CD14-positive monocyte (primary cell): ENCODE data around the gene WHRN. TPM values are rescaled to one million over a fixed set of nuclear protein-coding genes. Genes with fewer than 3 reads are reported as not detected.

Experiments used
- DNase-seq, 3 donors: peaks; one replicate each; pipeline ENCODE4 v3.0.0-alpha.2; 2011 to 2022
- H2AFZ ChIP-seq: 2 replicates; pipeline ENCODE4 v1.6.0; 2012; ENCODE audit warnings: mild to moderate bottlenecking, low read depth, low read length, inconsistent platforms; ENCODE audit not compliant: insufficient read depth, poor library complexity, severe bottlenecking
- H3K27ac ChIP-seq, 2 donors: 1 replicate in 1 of 2; 2 replicates in 1 of 2; pipeline ENCODE4 v1.5.1; 2012 to 2013; ENCODE audit warnings: low read length in 2 of 2, control low read depth in 1 of 2, inconsistent platforms in 1 of 2, low read depth in 1 of 2, mild to moderate bottlenecking in 1 of 2
- H3K27me3 ChIP-seq, 2 donors: one replicate each; pipeline versions ENCODE4 v1.6.0 to v1.6.1; 2011 to 2013; ENCODE audit warnings: low read length in 2 of 2; ENCODE audit not compliant: control insufficient read depth in 2 of 2, insufficient read depth in 2 of 2
- H3K36me3 ChIP-seq, 2 donors: replicated peaks in 1 of 2; 1 replicate in 1 of 2; 2 replicates in 1 of 2; pipeline versions ENCODE4 v1.5.1 to v1.6.1; 2012 to 2013; ENCODE audit warnings: low read length in 2 of 2, control low read depth in 1 of 2, inconsistent platforms in 1 of 2, mild to moderate bottlenecking in 1 of 2; ENCODE audit not compliant: insufficient read depth in 2 of 2, control insufficient read depth in 1 of 2
- H3K4me1 ChIP-seq, 2 donors: 1 replicate in 1 of 2; 2 replicates in 1 of 2; pipeline versions ENCODE4 v1.5.1 to v1.6.1; 2012 to 2013; ENCODE audit warnings: low read length in 2 of 2, control low read depth in 1 of 2, inconsistent platforms in 1 of 2, mild to moderate bottlenecking in 1 of 2, moderate library complexity in 1 of 2; ENCODE audit not compliant: insufficient read depth in 2 of 2, control insufficient read depth in 1 of 2
- H3K4me2 ChIP-seq: replicated peaks from 2 replicates; pipeline ENCODE3; 2012; ENCODE audit warnings: low read length, moderate library complexity, mild to moderate bottlenecking; ENCODE audit not compliant: poor library complexity, severe bottlenecking; ENCODE audit errors: extremely low read depth
- H3K4me3 ChIP-seq, 3 experiments: fragments of 200-600 bp in 1 of 3; sonication (generic) in 1 of 3; replicated peaks in 1 of 3; 1 replicate in 2 of 3; 2 replicates in 1 of 3; pipeline ENCODE4 v1.5.1; 2011 to 2013; ENCODE audit warnings: low read length in 3 of 3, mild to moderate bottlenecking in 3 of 3, control low read depth in 2 of 3, low read depth in 2 of 3, inconsistent platforms in 1 of 3, moderate library complexity in 1 of 3
- H3K79me2 ChIP-seq: 2 replicates; pipeline ENCODE4 v1.6.0; 2012; ENCODE audit warnings: mild to moderate bottlenecking, control low read depth, inconsistent platforms, low read length, moderate library complexity; ENCODE audit not compliant: insufficient read depth
- H3K9ac ChIP-seq: 2 replicates; pipeline ENCODE4 v1.6.0; 2017; ENCODE audit warnings: low read length, mild to moderate bottlenecking; ENCODE audit not compliant: insufficient read depth, poor library complexity, severe bottlenecking
- H3K9me3 ChIP-seq, 2 donors: replicated peaks in 1 of 2; 1 replicate in 1 of 2; 2 replicates in 1 of 2; pipeline versions ENCODE4 v1.5.1 to v1.6.1; 2012 to 2013; ENCODE audit warnings: low read length in 2 of 2, control low read depth in 1 of 2; ENCODE audit not compliant: control insufficient read depth in 1 of 2, insufficient read depth in 1 of 2
- H4K20me1 ChIP-seq: 2 replicates; pipeline ENCODE4 v1.6.0; 2012; ENCODE audit warnings: mild to moderate bottlenecking, low read length, control low read depth, moderate library complexity; ENCODE audit not compliant: insufficient read depth
- H3K27ac Mint-ChIP-seq, 7 donors: one replicate each; pipeline ENCODE4 v1.8.0; 2020; ENCODE audit warnings: mild to moderate bottlenecking in 7 of 7, mixed read lengths in 7 of 7, moderate library complexity in 6 of 7, inconsistent platforms in 2 of 7
- H3K27me3 Mint-ChIP-seq, 3 donors: one replicate each; pipeline ENCODE4 v1.8.0; 2021 to 2022; ENCODE audit warnings: low read depth in 3 of 3, mild to moderate bottlenecking in 3 of 3, mixed read lengths in 3 of 3, moderate library complexity in 3 of 3, inconsistent platforms in 1 of 3
- H3K36me3 Mint-ChIP-seq, 2 donors: one replicate each; pipeline ENCODE4 v1.8.0; 2020; ENCODE audit warnings: mixed read lengths in 2 of 2, inconsistent platforms in 1 of 2, mild to moderate bottlenecking in 1 of 2
- H3K4me1 Mint-ChIP-seq: one replicate; pipeline ENCODE4 v1.8.0; 2020; ENCODE audit warnings: mild to moderate bottlenecking, mixed read lengths
- H3K4me3 Mint-ChIP-seq, 2 donors: one replicate each; pipeline ENCODE4 v1.8.0; 2020; ENCODE audit warnings: mild to moderate bottlenecking in 2 of 2, mixed read lengths in 2 of 2, moderate library complexity in 1 of 2
- H3K9me3 Mint-ChIP-seq, 7 donors: one replicate each; pipeline ENCODE4 v1.8.0; 2020 to 2022; ENCODE audit warnings: mixed read lengths in 7 of 7, mild to moderate bottlenecking in 6 of 7, moderate library complexity in 6 of 7, inconsistent platforms in 2 of 7
- CTCF ChIP-seq: fragments of 200-600 bp; IDR thresholded peaks from one replicate; pipeline ENCODE4 v1.8.0; 2022; ENCODE audit warnings: antibody characterized with exemption, mild to moderate bottlenecking
- whole genome bisulfite sequencing: methylation state at CpG from one replicate; pipeline ENCODE4 v1.1.5; 2013; ENCODE audit warnings: missing lambda C conversion rate; ENCODE audit not compliant: insufficient coverage; 5-methylcytosine and 5-hydroxymethylcytosine counted together
- intact Hi-C, 2 donors: fragments of 100-400 bp; cut with micrococcal nuclease; formaldehyde crosslinking; loops; one replicate each; pipeline versions ENCODE4 v1.15.0 to v1.15.1; 2023
- polyA plus RNA-seq, 3 donors: library from polyadenylated mRNA; depleted of rRNA in 1 of 3; unstranded in 2 of 3; stranded (reverse) in 1 of 3; fragments of 300-500 nt in 2 of 3; fragments of >200 nt in 1 of 3; fragmentation: Illumina TruSeq in 2 of 3; gene quantifications; 1 replicate in 2 of 3; 2 replicates in 1 of 3; pipeline ENCODE4 v1.2.3, GENCODE V29; 2012 to 2021

WHRN gene
- polyA plus RNA-seq, 3 donors, result 0.13 to 0.59 (median 0.30) TPM

- H3K27me3 Mint-ChIP-seq, result peaks cover 0 to 5% (median 0%) of the 10 kb centered on the region in 3 donors
- peak overlapping the region; percentile 37 to 45 for H3K4me3 Mint-ChIP-seq
- WGBS, result 40% methylated on average over 5 of the region's 5 CpGs
- peak overlapping the region; percentile 30 to 86 (median 68) for H3K27ac Mint-ChIP-seq
- Histone ChIP-seq H3K4me3 (peak overlapping the region in 1 of 3 experiments; percentile 47), H4K20me1 (peaks cover 66% of the 10 kb centered on the region), H2AFZ (no peak overlapping the region), H3K4me2 (peak overlapping the region; percentile 51), H3K79me2 (peaks cover 73% of the 10 kb centered on the region), H3K27me3 (no peaks in the 10 kb centered on the region), H3K4me1 (peaks cover 49 to 67% of the 10 kb centered on the region in 2 donors), H3K27ac (peak overlapping the region in 1 of 2 donors; percentile 75), H3K9me3 (no peaks in the 10 kb centered on the region), H3K9ac (peak overlapping the region; percentile 29), H3K36me3 (peaks cover 6 to 34% of the 10 kb centered on the region in 2 donors)
- peaks cover 63% of the 10 kb centered on the region for H3K4me1 Mint-ChIP-seq
- H3K9me3 Mint-ChIP-seq, result peaks cover 0 to 3% (median 0%) of the 10 kb centered on the region in 7 donors
- no peak for DNase-seq
- intact Hi-C loops, result loop anchor here (5.0 to 10.0 kb wide), 2 partner anchors 33 to 50 kb away; no protein-coding TSS in a partner anchor
- TF ChIP-seq CTCF, result no peak
- H3K36me3 Mint-ChIP-seq, result peaks cover 30 to 54% of the 10 kb centered on the region in 2 donors
These were observed 110.0 kb downstream of the WHRN start for GRCh38 chr9:114395334-114395617.

- H3K4me3 Mint-ChIP-seq, result peak overlapping the region; percentile 37 to 50
- Histone ChIP-seq H2AFZ (no peak overlapping the region), H3K9ac (peak overlapping the region; percentile 29), H3K4me3 (peak overlapping the region in 1 of 3 experiments; percentile 47), H3K9me3 (no peaks in the 10 kb centered on the region), H4K20me1 (peaks cover 72% of the 10 kb centered on the region), H3K36me3 (peaks cover 6 to 34% of the 10 kb centered on the region in 2 donors), H3K4me2 (peak overlapping the region; percentile 51), H3K27ac (peak overlapping the region; percentile 14 to 75), H3K27me3 (no peaks in the 10 kb centered on the region), H3K4me1 (peaks cover 55 to 72% of the 10 kb centered on the region in 2 donors), H3K79me2 (peaks cover 78% of the 10 kb centered on the region)
- H3K9me3 Mint-ChIP-seq, result peaks cover 0 to 3% (median 0%) of the 10 kb centered on the region in 7 donors
- WGBS, result 57% methylated on average over 6 of the region's 7 CpGs
- peaks cover 0 to 5% (median 0%) of the 10 kb centered on the region in 3 donors for H3K27me3 Mint-ChIP-seq
- TF ChIP-seq CTCF, result no peak
- H3K27ac Mint-ChIP-seq, result peak overlapping the region; percentile 55 to 86 (median 79)
- peaks cover 68% of the 10 kb centered on the region for H3K4me1 Mint-ChIP-seq
- H3K36me3 Mint-ChIP-seq, result peaks cover 33 to 56% of the 10 kb centered on the region in 2 donors
- intact Hi-C loops, result loop anchor here (5.0 to 10.0 kb wide), 2 partner anchors 32 to 50 kb away; no protein-coding TSS in a partner anchor
- DNase-seq, result no peak
These were observed 110.5 kb downstream of the WHRN start for GRCh38 chr9:114394523-114395333.
